Peyer's patch (tissue), 4 donors: ENCODE data around the gene ELF1. TPM values are rescaled to one million over a fixed set of nuclear protein-coding genes. Genes with fewer than 3 reads are reported as not detected.

Source experiments
- DNase-seq, 3 donors: peaks; one replicate each; pipeline ENCODE4 v3.0.0-alpha.2; 2017 to 2019
- H3K27ac ChIP-seq, 4 donors: fragments of 200-600 bp; sonication (generic); one replicate each; pipeline ENCODE4 v1.5.1; 2016 to 2019
- H3K27me3 ChIP-seq, 2 donors: fragments of 200-600 bp; sonication (generic); one replicate each; pipeline ENCODE4 v1.5.1; 2019
- H3K36me3 ChIP-seq, 3 donors: fragments of 200-600 bp; sonication (generic); one replicate each; pipeline ENCODE4 v1.5.1; 2016 to 2019
- H3K4me1 ChIP-seq, 4 donors: fragments of 200-600 bp; sonication (generic); one replicate each; pipeline ENCODE4 v1.5.1; 2016 to 2019
- H3K4me3 ChIP-seq, 4 donors: fragments of 200-600 bp; sonication (generic); 1 replicate in 3 of 4; 2 replicates in 1 of 4; pipeline ENCODE4 v1.5.1; 2016 to 2019; ENCODE audit warnings: mild to moderate bottlenecking in 1 of 4
- H3K9me3 ChIP-seq, 4 donors: fragments of 200-600 bp; sonication (generic); one replicate each; pipeline ENCODE4 v1.5.1; 2016 to 2019; ENCODE audit warnings: mild to moderate bottlenecking in 1 of 4
- CTCF ChIP-seq, 6 experiments: fragments of 450-650 bp in 4 of 6; fragments of 200-600 bp in 2 of 6; sonication (generic) in 1 of 6; IDR thresholded peaks; one replicate each; pipeline ENCODE4 v1.5.1; 2017 to 2019; ENCODE audit warnings: antibody characterized with exemption in 6 of 6, mild to moderate bottlenecking in 3 of 6, moderate library complexity in 1 of 6
- POLR2A ChIP-seq, 2 donors: fragments of 450-650 bp; IDR thresholded peaks; one replicate each; pipeline ENCODE4 v1.5.1; 2017; ENCODE audit warnings: antibody characterized with exemption in 2 of 2, mild to moderate bottlenecking in 2 of 2, moderate library complexity in 2 of 2
- total RNA-seq, 4 donors: library from RNA; depleted of rRNA; stranded (reverse); fragments of >200 nt; gene quantifications; one replicate each; pipeline ENCODE4 v1.1.0, GENCODE V29; 2016

ELF1 gene
- total RNA-seq, 4 donors from 2014 or later, result 77.7 to 145 (median 106) TPM

- Histone ChIP-seq H3K9me3 (no peaks in the 10 kb centered on the region), H3K27ac (peak overlapping the region; percentile 90 to 99 (median 95)), H3K27me3 (no peaks in the 10 kb centered on the region), H3K4me1 (peaks cover 0 to 68% (median 0%) of the 10 kb centered on the region in 4 donors), H3K36me3 (peaks cover 0 to 3% (median 0%) of the 10 kb centered on the region in 3 donors), H3K4me3 (peak overlapping the region; percentile 68 to 94 (median 78))
- no peak for TF ChIP-seq CTCF (IDR thresholded peaks at IDR 0.05)
- no peak for TF ChIP-seq POLR2A (IDR thresholded peaks at IDR 0.05)
- DNase-seq, result peak in 2 of 3 donors; percentile 84 to 93
Measured at GRCh38 chr13:41060724-41061074, 41.6 kb upstream of the ELF1 start.

DNA sequence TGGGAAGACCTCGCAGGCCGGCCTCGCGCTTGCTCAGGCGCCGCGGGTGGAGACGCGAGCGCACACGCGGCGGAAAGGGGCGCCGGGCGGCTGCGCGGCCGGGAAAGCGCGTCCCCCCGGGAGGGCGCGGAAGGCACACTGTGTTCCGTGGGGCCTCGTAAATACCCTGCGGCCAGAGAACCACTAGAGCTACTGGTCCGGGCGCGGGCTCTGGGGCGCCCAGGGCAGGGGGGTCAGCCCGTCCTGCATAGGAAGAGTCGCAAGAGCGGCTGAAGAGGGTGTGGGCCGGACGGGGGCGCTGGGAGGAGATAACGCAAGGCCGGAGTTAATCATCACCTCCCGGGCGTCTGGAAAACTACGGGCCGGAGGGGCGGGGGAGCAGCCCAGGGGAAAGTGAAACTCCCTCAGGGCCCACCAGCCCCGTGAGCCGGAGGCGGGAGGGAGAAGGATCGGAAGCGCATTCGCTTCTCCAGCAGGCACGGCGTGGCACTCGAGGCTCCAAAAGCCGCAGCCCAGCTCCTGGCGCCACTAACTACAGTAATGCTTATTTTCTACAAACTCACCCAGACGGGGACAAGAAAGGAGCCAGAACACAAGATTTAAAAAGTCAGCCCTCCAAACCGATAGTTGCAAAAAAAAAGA is 41.1 kb upstream of the ELF1 start:
- TF ChIP-seq POLR2A (IDR thresholded peaks at IDR 0.05), result peak; percentile 21 to 75
- peak in 5 of 6 experiments; percentile 10 to 43 (median 25) for TF ChIP-seq CTCF (IDR thresholded peaks at IDR 0.05)
- Histone ChIP-seq H3K9me3 (no peaks in the 10 kb centered on the region), H3K4me3 (peak overlapping the region; percentile 68 to 94 (median 78)), H3K27ac (peak overlapping the region; percentile 90 to 99 (median 95)), H3K27me3 (no peaks in the 10 kb centered on the region), H3K36me3 (no peaks in the 10 kb centered on the region), H3K4me1 (peaks cover 0 to 69% (median 0%) of the 10 kb centered on the region in 4 donors)
- DNase-seq, result peak; percentile 84 to 96 (median 95)

- peak overlapping the region; percentile 90 to 99 (median 95) for H3K27ac ChIP-seq
- TF ChIP-seq CTCF (IDR thresholded peaks at IDR 0.05), result no peak
- no peak for TF ChIP-seq POLR2A (IDR thresholded peaks at IDR 0.05)
- no peaks in the 10 kb centered on the region for H3K9me3 ChIP-seq
- H3K4me3 ChIP-seq, result peak overlapping the region; percentile 68 to 94 (median 78)
- no peaks in the 10 kb centered on the region for H3K27me3 ChIP-seq
- no peaks in the 10 kb centered on the region for H3K36me3 ChIP-seq
- DNase-seq, result no peak
- peaks cover 0 to 71% (median 0%) of the 10 kb centered on the region in 4 donors for H3K4me1 ChIP-seq
Measured at GRCh38 chr13:41059456-41060081, 40.5 kb upstream of the ELF1 start.

GRCh38 chr13:41058295-41059070 is 39.4 kb upstream of the ELF1 start:
- no peaks in the 10 kb centered on the region for H3K9me3 ChIP-seq
- H3K27ac ChIP-seq, result peak overlapping the region in 2 of 4 donors; percentile 13 to 99
- H3K36me3 ChIP-seq, result no peaks in the 10 kb centered on the region
- TF ChIP-seq POLR2A (IDR thresholded peaks at IDR 0.05) (no peak), CTCF (IDR thresholded peaks at IDR 0.05) (no peak)
- H3K4me1 ChIP-seq, result peaks cover 0 to 71% (median 0%) of the 10 kb centered on the region in 4 donors
- H3K4me3 ChIP-seq, result peak overlapping the region in 2 of 4 donors; percentile 68 to 94
- H3K27me3 ChIP-seq, result no peaks in the 10 kb centered on the region
- no peak for DNase-seq

GRCh38 chr13:41056826-41057711 is 38.0 kb upstream of the ELF1 start:
- no peaks in the 10 kb centered on the region for H3K9me3 ChIP-seq
- no peaks in the 10 kb centered on the region for H3K27me3 ChIP-seq
- DNase-seq, result no peak
- no peaks in the 10 kb centered on the region for H3K36me3 ChIP-seq
- peak overlapping the region in 1 of 4 donors; percentile 3 for H3K4me3 ChIP-seq
- TF ChIP-seq CTCF (IDR thresholded peaks at IDR 0.05) (no peak), POLR2A (IDR thresholded peaks at IDR 0.05) (no peak)
- no peak overlapping the region for H3K27ac ChIP-seq
- peaks cover 0 to 70% (median 0%) of the 10 kb centered on the region in 4 donors for H3K4me1 ChIP-seq
